Gastrocnemius medialis (tissue), 4 donors: ENCODE data around the gene DCST1.

Experiments used
- CTCF ChIP-seq, 5 experiments: fragments of 450-650 bp in 3 of 5; fragments of 200-600 bp in 2 of 5; sonication (generic) in 2 of 5; IDR thresholded peaks in 4 of 5; conservative IDR thresholded peaks in 1 of 5; 1 replicate in 4 of 5; 2 replicates in 1 of 5; pipeline ENCODE4 v1.5.1; 2016 to 2019; ENCODE audit warnings: antibody characterized with exemption in 5 of 5, mild to moderate bottlenecking in 3 of 5, moderate library complexity in 3 of 5
- POLR2A ChIP-seq, 2 donors: fragments of 450-650 bp; IDR thresholded peaks; one replicate each; pipeline ENCODE4 v1.6.1; 2017; ENCODE audit warnings: antibody characterized with exemption in 2 of 2, mild to moderate bottlenecking in 2 of 2, moderate library complexity in 2 of 2

- TF ChIP-seq CTCF (IDR thresholded peaks at IDR 0.05 in 4 of 5, conservative IDR thresholded peaks at IDR 0.05 in 1 of 5) (no peak), POLR2A (IDR thresholded peaks at IDR 0.05) (no peak)
Observed at GRCh38 chr1:155009742-155010141, 23.9 kb upstream of the DCST1 start.
